Stimulated activated CD8-positive, alpha-beta memory T cell treated with anti-CD3 and anti-CD28 coated beads, Interleukin-2, amount 100 ng/mL, for 1 hour (primary cell): ENCODE results near the gene FAM24A.
"Not testable (repeated sequence)": the region's sequence is repeated elsewhere in the genome, so short reads cannot be mapped to it uniquely, and the experiment has no call there.

Source experiments
- DNase-seq, 2 donors: peaks; one replicate each; pipeline ENCODE4 v3.0.0-alpha.2; 2020; ENCODE audit warnings: low read depth in 2 of 2

FAM24A gene

DNA sequence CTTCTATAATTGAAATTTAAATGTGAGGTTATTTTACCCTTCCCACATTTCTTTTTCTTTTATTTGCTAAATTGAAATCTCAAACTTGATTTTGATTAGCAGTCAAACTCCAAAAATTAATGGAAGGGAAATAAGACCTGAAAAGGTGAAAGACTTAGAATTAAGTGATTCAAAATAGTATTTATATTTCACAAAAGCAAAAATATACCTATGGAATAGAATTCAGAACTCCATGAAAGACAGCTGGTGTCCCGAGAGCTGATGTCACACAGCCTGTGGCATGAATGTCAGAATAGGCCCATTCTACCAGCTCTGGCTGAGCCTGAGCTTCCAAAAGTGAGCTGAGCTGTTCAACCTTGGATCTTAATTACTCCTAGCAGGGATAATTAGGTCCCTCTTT is at the start of gene FAM24A:
Gene FAM24A (plus strand): TSS at position 301 of the 400 bp plus-strand sequence. CDS start 1,025 bp downstream, outside the sequence.
- no peak for DNase-seq

GRCh38 chr10:122861711-122862161 is 48.7 kb upstream of the FAM24A start:
- DNase-seq = no peak

- DNase-seq = no peak
These were observed 46.9 kb upstream of the FAM24A start for GRCh38 chr10:122863216-122864193.

DNA sequence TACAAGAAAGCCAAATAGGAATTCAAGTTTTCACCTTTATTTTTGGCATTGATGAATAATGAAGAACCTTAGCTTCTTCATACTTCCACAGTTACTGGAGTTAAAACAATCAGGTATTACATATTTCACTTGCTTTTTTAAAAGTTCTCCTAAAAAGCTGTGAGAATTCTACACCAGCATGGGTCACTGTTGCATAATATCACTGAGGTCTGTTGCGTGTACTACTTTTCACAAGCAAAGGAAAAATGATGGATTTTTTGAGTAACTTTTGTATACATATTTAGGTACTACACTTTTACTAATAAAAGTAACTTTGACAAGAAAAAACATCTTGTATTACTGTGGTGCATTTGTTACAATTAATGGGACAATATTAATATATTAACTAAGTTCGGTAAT is 46.2 kb upstream of the FAM24A start:
- DNase-seq = no peak

GRCh38 chr10:122864901-122865300 is 45.5 kb upstream of the FAM24A start:
- no peak for DNase-seq

GRCh38 chr10:122866757-122867482 is 43.5 kb upstream of the FAM24A start:
- not testable (repeated sequence) for DNase-seq

DNA sequence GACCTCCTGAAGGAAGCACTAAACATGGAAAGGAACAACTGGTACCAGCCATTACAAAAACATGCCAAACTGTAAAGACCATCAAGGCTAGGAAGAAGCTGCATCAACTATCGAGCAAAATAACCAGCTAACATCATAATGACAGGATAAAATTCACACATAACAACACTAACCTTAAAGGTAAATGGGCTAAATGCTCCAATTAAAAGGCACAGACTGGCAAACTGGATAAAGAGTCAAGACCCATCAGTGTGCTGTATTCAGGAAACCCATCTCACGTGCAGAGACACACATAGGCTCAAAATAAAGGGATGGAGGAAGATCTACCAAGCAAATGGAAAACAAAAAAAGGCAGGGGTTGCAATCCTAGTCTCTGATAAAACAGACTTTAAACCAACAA is 41.6 kb upstream of the FAM24A start:
- DNase-seq = not testable (repeated sequence)

- DNase-seq = not testable (repeated sequence)
These were observed 38.5 kb upstream of the FAM24A start for GRCh38 chr10:122871947-122872346.

DNA sequence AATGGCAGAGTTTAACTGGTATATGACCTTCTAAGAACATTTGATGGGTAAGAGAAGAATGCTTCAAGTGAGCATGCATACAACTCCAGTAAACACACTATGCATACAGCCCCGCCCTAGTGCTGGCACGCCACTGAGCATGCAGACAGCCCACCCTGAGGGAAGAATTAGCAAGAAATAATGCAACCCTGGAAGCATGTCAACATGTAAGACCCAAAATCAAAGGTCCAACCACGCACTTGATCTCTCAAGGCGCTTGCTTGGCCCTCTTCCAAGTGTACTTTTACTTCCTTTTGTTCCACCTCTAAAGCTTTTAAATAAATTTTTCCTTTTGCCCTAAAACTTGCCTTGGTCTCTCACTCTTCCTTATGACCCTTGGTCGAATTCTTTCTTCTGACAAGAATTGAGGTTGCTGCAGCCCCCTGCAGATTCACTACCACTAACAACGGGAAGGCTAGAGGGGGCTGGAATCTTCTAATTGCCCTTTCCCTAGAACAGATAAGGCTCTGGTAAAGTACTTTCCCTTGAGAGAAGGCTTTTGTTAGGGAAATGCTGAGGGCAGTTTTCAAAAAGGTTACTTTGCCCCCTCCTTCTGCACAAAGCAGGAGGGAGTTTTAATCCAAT is 34.5 kb upstream of the FAM24A start:
- DNase-seq = no peak

DNA sequence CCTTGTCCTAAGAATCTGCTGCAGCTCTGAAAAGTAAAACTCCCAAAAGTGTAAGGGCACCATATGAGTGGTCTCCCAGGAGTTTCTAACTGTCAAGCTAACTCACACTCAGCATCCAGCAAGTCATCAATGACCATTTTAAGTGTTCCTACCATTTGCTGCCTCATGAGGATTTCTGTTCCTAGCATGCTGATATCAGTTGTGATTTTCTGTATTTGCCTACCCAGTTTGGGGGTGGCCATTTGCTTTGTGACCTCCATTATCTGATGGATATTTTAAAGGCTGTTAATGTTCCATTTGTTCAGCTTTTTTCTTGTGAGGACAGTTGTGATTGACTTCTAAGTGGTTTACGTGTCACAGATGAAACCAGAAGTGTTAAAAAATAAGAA is 33.9 kb upstream of the FAM24A start:
- DNase-seq = no peak

DNA sequence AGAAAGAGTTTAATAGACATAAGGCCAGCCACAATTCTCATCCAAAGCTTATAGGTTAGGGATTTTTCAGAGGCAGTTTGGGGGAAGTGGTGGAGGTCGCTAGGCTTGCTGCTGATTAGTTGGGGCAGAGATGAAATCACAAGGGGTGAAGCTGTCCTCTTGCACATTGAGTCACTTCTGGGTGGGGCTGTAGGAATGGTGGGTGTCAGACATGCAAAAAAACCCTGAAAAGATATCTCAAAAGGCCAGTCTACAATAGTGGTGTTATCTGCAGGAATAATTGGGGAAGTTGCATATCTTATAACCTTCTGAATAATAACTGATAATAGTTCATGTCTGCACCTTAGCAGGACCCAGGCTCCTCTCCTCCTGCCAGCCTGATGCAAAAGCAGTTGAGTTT is 33.1 kb upstream of the FAM24A start:
- DNase-seq = no peak

DNA sequence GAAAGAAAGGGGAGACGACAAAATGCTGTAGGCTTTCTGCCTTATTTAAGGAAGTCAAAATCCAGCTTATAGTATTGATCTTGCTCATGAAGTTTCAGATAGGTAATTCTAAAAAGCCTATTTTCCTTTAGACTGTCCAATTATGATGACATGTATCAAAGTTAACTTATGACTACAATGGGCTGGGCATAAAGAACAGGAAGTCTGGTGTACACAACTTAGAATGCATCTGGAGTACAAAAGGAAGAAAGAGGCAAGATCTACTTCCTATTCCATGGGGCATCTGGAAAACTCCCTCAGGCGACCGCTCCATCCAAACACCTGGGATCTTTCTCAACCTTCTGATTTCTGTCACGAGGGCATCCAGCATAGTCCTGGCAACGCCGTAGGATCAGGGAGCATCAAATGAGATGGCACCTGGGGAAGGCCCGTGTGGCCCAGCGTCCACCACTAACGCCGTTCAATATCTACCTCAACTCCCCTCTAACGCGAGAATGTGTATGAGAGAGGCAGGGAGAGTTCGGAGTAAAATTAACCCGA is 31.5 kb upstream of the FAM24A start:
- no peak for DNase-seq

DNA sequence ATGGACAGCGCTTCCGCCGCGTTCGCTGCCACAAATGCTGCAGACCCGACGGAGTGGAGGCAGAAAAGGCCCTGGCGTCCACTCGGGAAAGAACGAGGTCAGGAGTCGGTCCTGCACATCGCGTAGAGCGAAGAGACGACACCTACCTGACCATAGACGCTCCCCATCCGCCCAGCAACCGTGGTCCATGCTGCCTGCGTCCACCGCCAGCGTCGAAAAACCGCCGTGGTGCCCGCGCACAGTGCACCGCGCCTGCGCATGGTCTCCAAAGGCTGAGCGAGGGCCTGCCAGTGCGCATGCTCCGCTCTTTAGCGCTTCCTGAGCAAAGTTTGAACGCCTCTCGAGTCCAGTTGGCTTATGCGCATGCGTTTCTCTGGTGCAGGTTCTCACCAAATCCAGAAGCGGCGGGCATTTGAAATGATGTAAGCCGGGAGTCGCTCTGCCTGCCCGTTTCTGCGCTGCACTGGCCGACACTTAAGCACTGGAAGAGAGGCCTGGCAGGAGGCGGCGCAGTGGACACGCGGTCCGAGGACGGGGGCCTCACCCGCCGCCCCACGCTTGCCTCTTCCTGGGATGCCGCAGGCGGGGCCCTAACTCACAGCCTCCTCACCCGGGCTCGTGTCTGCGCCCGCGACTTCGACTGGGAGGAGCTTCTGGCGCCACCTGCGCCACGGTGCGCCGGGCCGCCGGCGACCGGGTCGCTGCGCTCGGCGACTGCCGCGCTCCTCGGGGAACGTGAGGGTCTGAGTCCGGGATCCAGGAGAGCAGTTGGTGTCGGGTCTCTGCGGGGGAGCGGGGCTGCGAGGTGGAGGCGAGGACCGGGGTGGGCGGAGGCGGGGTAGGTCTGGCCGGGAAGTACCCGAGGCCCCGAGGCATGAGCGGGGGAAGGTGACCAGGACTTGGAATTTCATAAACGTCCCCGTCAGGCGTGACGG is 30.8 kb upstream of the FAM24A start, which contains the start of gene FAM24B:
Gene FAM24B (minus strand): TSS at position 243 of the 935 bp plus-strand sequence. CDS start 29,066 bp downstream, outside the sequence.
- peak; percentile 83 to 91 for DNase-seq

DNA sequence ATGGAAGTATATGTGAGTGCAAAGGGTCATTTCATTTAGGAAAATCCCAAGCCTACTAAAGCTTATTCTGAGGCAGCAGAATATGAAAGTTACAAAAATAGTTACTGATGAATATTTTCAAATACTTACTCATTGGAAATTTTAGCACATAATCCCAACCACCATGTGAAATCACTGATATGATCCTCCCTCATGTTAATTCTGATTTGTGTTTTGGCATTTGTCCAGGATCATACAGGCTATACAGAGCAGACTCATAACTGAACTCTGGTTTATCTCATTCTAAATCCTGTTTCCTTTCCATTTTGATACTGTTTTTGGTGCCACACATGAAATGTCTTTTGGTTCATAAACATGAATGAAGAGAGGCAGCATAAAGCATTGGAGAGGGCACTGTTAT is 27.6 kb upstream of the FAM24A start:
- no peak for DNase-seq

GRCh38 chr10:122884166-122884565 is 26.2 kb upstream of the FAM24A start:
- no peak for DNase-seq

GRCh38 chr10:122894261-122894944 is 16.0 kb upstream of the FAM24A start:
- no peak for DNase-seq

- not testable (repeated sequence) for DNase-seq
These were observed 6.5 kb upstream of the FAM24A start for GRCh38 chr10:122903861-122904260.

DNA sequence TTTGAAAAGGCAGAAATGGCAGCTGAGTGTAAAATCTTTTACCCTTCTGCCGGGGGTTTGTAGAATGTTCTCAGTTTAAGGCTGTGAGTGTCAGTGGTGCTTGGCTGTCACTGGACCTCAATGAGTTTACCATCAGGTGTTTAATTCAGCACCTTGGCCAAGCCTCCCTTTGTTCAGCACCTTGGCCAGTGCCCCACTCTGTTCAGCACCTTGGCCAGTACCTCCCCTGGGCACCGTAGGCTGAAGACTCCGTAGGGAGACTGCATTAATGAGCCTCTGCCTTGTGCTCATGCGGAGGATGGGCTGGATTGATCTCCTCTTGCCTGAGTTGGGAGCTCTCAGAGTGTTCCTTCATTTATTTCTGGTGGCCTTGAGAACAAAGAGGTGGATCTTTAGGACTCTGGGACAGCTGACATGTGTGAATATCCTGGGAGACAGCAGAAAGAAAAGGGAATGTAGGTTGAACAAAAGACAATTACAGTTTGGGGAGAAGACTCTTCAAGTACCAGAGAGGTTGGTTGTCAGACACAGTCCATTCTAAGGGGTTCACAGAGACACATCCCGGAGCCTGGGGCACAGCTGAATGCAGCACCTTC is 1.6 kb downstream of the FAM24A start:
- DNase-seq = peak in 1 of 2 donors; percentile 8

GRCh38 chr10:122915700-122916099 is 5.3 kb downstream of the FAM24A start:
- DNase-seq = no peak

DNA sequence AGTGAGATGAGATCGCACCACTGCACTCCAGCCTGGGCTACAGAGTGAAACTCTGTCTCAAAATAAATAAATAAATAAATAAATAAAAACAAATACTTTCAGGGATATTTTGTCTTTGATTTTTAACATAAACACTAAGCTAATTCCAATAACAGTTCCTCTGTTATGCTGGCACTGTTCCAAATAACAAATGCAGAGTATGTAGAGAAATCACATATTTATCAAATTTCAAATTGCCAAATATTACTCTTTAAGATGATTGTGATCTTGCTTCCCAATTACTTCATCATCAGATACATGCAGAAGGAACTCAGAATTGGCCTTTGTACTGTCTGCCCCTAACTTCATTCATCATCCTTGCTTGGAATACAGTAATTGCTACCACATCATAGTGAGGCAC is 19.7 kb downstream of the FAM24A start:
- no peak for DNase-seq
